ENCODE measurements around the gene PRKCSH. TPM values are rescaled to one million over a fixed set of nuclear protein-coding genes. Genes with fewer than 3 reads are reported as not detected.
"Not testable (repeated sequence)": the region's sequence is repeated elsewhere in the genome, so short reads cannot be mapped to it uniquely, and the experiment has no call there.

Gene PRKCSH
- polyA plus RNA-seq, 10 donors, result 136 to 229 (median 180) TPM

DNA sequence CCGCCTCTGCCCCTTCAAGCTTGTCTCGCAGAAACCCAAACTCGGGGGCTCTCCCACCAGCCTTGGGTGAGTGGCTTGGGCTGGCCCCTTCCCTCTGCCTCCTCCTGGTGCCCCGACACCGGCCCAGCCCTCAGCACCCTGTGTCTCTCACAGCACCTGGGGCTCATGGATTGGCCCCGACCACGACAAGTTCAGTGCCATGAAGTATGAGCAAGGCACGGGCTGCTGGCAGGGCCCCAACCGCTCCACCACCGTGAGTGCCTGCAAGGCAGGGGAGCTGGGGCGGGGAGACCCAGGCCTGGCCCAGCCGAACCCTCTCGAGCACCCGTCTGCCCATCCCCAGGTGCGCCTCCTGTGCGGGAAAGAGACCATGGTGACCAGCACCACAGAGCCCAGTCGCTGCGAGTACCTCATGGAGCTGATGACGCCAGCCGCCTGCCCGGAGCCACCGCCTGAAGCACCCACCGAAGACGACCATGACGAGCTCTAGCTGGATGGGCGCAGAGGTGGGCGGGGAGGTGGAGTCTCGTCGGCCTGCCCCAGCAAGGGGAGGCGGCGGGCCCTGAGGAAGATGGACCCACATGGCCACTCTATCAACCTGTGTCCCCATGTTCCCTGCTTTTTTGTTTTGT lies 13.6 kb downstream of the PRKCSH start:
- no peak for DNase-seq

DNA sequence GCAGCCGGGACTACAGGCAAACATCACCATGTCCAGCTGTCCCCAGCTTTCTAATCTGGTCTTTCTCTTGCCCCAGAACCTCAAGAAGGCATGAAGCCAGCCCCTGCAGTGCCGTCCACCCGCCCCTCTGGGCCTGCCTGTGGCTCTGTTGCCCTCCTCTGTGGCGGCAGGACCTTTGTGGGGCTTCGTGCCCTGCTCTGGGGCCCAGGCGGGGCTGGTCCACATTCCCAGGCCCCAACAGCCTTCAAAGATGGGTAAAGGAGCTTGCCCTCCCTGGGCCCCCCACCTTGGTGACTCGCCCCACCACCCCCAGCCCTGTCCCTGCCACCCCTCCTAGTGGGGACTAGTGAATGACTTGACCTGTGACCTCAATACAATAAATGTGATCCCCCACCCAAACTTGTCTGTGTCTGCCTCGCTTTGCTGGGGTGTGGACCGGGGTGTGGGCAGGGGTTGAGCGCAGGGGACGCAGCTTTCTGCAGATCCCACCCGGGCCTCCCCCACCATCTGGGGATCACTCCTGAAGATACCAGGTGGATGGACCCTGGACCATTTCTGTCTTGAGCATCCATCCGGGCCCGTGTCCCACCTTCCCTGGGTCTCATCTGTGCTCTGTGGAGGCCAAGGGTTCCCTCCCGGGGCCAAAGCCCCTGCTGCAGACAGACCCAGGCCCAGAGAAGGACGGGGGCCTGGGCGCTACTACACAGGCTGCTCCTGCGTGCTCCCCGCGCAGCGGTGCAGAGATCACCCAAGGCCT lies 15.3 kb downstream of the PRKCSH start:
- DNase-seq, result no peak

DNA sequence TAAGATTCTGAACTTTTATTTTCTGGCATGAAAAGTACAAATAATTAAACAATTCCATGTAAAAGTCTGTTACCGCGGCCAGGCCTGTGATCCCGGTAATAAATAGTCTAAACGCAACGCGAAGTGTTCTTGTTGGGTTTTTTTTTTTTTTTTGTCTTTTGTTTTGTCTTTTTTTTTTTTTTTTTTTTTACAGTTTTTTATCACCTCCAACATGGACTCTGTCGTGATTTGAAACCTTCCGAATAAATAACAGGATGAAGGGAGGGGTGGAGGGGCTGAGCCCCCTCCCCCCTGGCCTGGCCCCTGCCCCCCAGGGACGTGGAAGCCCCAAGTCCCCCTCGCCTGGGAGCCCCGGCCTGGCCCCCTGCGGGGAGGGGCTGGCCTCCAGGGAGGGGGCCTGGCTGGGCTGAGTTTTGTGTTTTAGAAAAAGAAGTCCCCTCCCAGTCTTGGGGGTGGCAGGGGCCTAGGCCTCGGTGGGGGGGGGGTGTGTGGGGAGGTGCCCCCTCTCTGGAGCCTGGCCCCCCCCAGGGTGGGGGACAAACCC lies 16.0 kb downstream of the PRKCSH start:
- DNase-seq, result no peak

DNA sequence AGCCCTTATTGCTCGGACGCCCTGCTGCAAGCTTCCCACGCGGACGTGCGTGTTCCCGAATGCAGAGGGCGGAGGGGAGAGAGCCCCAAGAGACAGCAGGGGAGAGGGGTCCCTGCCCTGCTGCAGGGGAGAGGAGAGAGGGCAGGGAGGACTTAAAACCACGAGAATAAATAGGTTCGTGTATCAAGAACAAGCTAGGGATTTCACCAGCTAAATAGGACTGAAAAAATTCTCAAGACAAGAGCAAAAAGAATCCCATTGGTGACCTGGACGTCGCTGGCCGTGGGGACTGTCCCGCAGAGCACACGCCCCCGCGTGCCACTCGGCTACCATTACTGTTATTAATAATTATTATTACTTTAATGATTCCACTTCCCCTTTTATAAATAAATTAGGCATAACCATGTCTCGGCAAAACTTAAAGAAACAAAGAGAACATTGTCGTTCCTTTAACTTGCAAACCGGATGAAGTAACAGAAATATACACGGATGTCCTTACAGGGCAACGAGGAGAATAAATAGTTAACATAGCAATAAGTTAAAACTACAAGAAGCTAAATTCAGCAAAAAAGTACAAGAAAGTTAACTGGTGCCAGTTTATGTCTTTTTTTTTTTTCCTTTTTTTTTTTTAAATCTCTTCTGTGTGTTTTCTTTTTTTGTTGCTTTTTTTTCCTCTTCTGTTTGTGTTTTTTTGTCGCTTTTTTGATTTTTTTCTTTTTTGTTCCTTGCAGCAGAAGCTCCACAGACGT lies 16.6 kb downstream of the PRKCSH start:
- peak in 1 of 3 donors; percentile 43 for DNase-seq

DNA sequence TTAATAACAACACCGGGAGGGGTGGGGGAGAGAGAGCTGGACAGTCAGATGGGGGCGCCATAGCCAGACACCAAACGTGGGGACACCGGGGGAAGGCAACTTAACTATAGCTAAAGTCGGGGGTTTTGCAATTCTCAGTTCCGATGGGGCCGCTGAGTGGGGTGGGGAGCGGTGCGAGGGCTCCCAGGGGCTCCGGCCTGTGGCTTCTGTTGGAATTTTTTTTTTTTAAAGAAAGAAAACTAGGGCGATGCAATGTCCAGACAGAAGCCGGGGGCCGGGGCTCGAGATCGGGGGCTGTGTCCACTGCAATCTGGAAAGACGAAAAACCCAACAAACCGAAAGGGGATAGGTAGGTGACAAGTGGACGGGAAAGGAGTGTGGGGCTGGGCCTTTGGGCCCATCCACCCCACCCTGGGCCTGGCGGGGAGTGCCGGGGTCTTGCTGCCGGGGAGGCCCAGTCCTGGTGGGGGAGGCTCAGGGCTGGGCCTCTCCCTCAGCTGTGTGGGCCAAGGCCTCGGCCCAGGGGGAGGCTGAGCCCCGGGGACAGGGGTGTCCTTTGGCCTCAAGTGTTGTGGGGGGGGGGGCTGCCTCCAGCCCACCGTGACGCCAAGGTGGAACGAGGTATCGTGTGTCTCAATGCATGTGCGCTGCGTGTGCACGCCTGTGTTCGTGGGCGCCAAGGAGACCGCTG lies 17.3 kb downstream of the PRKCSH start:
- DNase-seq, result no peak

DNA sequence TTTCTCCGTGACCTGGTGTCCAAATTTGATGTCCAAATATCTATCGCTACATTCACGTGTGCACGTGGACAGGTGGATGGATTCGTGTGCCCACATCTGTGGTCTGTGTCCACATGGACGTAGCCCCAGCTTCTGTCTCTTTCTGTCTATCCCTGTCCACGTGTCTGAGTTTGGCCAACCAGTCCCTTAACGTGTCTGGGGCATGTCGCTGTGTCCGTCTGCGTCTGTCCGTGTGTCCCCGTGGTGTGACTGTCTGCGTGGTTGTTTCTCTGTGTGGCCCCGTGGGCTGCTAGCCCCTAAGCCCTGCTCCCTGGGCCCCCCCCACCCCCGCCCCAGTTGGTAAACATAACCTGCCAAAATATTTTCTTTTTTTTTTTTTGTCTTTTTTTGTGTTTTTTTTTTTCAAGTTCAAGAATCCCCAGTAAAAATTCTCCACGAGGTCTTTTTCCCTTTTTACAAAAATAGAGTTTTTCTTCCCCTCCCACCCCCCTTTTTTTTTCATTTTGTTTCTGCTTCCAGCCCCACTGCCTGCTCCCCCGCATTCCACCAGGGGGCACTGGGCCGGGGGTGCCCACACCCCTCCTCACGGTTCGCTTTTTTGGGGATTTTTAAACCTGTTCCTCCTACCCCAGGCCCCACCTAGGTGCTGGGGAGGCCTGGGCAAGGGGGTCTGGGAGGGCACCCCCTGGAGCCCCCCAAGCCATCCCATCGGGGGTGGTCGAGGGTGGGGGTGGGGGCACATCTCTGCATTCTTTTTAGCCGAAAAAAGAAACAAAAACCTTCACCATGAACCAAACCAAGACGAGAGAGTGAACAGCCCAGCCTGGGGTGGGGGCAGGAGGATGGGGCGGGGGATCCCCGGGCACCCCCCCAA lies 18.3 kb downstream of the PRKCSH start:
- no peak for DNase-seq

DNA sequence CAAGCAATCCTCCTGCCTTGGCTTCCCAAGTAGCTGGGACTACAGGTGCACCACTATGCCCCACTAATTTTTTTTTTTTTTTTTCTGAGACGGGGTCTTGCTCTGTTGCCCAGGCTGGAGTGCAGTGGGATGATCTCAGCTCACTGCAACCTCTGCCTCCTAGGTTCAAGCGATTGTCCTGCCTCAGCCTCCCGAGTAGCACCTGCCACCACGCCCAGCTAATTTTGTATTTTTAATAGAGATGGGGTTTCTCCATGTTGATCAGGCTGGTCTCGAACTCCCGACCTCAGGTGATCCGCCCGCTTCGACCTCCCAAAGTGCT lies 19.8 kb downstream of the PRKCSH start:
- not testable (repeated sequence) for DNase-seq

DNA sequence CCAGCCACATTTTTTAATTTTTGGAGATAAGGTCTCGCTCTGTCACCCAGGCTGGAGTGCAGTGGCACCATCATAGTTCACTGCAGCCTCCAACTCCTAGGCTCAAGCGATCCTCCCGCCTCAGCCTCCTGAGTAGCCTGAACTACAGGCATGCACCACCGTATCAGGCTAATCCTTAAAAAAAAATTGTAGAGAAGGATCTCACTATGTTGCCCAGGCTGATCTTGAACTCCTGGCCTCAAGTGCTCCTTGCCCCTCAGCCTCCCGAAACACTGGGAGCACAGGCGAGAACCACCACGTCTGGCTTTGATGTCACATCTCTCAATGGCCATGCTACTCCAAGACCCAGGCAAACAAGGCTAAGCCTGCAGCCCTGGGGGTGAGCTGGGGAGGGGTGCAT lies 21.2 kb downstream of the PRKCSH start:
- no peak for DNase-seq

DNA sequence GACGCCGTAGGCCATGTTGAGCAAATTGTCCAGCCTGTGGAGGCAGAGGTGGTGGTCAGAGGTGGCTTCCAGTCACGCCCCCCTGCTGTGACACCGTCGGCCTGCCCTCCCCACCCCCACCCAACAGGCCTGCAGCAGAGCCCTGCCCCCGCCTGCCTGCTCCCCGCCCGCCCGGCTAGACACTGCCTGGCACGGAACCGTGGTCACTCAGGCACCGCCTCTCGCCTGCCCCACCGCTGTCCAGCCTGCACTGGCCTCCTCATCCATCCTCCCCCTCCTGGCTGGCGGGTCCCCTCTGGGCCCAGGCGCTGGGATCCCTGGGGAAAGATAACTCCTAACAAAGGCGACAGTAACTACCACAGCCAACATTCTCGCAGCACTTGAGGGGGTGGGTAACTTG lies 21.7 kb downstream of the PRKCSH start:
- DNase-seq, result no peak

DNA sequence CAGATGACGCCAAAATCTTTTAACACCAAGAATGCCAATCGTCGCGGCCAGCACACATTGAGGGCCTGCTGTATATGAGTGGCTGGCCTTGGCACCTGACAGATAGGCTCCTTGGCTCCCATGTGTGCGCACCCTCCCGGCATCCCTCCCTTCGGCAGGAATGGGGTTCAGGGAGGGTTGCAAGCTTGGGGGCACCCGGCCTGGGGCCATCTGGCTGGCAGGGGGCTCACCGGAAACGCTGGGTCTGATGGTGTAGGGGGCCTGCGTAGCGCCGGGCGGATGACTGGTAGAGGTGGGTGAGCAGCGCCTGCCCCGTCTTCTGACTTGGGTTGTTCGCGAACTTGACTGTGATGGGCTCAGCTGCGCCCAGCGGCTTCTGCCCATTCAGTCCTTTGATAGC lies 22.4 kb downstream of the PRKCSH start:
- DNase-seq, result no peak

DNA sequence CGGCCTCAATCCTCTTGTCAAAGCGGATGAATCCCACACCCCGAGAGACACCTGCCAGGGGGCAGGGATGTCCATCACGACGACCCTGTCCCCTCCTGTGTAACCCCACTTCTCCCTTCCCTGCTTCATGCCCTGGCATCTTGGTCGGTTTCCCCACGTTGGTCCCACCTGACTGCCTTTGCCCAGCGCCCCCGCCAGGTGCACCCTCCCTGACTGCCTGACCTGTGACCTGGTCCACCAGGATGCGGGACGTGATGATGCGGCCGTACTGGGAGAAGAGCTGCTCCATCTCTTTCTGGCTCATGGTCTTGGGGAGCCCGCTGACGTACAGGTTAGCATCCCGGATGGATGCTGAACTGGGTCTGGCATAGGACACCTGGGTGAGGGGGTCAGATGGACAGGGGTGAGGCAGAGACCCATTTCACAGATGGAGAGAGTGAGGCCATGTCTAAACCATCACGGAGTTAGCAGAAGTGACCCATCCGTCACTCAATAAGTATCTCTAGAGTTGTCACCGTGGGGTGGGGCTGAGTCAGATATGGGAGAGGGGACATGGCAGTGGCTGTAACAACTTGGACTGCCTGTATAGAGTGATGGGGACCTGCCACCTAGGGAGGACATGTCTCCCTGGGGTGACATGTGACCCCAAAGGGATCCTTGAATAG lies 22.9 kb downstream of the PRKCSH start:
- DNase-seq, result no peak

DNA sequence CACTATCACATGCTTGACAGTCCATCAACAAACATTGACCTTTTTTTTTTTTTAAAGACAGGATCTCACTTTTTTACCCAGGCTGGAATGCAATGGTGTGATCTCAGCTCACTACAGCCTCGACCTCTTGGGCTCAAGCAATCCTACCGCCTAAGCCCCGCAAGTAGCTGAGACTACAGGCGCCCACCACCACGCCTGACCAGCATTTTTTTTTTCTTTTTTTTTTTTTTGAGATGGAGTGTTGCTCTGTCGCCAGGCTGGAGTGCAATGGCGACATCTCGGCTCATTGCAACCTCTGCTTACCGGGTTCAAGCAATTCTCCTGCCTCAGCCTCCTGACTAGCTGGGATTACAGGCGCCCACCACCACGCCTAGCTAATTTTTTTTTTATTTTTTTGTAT lies 23.5 kb downstream of the PRKCSH start:
- DNase-seq, result not testable (repeated sequence)

DNA sequence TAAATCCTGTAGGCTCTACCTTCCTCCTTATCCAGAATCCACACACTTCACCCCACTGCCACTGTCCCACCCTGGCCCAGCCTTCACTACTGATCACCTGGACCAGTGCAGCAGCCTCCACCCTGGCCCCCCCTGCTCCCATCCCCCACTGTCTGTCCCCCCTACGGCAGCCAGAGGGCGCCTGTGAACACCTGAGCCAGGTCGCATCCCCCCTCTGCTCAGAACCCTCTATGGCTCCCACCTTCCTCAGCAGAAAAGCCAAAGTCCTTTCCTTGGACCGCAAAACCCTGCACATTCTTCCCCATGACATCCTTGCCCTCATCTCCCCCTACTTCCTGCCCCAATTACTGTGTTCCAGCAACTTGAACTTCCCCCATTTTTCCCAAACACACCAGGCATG lies 24.8 kb downstream of the PRKCSH start:
- no peak for DNase-seq

DNA sequence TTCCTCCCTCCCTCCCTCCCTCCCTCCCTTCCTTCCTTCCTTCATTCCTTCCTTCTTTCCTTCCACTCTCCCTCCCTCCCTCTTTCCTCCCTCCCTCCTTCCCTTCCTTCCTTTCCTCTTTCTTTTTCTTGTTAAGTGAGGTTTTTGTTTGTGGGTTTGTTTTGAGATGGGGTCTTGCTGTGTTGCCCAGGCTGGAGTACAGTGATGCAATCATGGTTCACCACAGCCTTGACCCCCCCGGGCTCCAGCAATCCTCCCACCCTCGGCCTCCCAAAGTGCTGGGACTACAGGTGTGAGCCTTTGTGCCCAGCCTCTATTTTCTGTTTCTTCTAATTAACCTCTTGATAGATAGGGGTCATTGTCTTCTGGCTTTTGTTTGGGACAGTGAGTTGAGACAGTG lies 26.0 kb downstream of the PRKCSH start:
- no peak for DNase-seq

DNA sequence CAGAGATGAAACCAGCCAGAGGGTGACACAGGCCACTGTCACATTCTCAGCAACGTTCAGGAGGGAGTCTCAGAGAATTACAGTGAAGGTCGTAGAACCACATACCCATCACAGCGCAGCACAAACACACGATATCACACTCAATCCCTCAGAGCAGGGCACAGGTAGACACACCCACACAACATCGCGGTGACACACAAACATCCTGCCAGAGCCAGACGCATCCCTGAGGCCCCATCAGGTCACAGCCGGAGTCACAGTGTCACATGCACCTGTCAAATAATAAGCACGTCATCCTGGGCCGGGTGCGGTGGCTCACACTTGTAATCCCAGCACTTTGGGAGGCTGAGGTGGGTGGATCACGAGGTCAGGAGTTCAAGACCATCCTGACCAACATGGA lies 28.0 kb downstream of the PRKCSH start:
- DNase-seq, result no peak

DNA sequence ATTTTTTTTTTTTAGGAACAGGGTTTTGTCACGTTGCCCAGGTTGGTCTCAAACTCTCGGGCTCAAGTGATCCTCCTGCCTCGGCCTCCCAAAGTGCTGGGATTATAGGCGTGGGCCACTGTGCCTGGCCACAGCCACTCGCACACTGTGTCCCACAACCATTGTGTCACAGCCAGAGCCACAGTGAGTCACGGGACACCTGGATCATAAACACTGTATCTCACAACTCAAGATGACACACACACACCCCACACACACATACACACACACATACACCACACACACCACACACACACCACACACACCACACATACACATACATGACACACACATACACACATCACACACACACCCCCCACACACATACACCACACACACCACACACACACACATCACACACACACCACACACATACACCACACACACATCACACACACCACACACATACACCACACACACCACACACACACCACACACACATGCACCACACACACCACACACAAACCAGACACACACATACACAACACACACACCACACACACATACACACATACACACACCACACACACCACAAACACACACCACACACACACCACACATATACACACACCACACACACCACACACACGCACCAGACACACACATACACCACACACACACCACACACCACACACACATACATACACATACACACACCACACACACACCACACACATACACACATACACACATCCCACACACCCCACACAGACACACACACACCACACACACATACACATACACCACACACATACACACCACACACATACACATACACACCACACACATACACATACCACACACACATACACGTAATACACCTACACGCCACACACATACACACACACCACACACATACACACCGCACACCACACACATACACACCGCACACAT lies 29.2 kb downstream of the PRKCSH start:
- DNase-seq, result no peak

DNA sequence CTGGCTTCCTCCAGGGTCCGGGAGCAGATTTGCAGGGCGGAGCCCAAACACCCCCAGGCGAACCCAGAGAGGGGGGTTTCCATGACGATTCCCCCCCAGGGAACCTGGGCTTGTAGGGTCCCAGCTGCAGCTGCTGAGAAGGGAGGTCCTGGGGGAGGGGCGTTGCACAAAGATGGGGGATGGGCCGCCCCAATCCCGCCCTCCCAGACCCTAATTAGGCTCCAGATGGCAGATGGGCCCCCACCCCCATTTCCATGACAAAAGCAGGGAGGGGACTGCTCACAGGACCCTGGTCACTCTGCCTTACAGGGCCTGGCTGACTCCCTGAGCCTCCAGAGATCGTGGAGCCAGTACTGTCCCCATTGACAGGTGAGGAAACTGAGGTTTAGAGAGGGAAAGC lies 30.2 kb downstream of the PRKCSH start:
- DNase-seq, result no peak

DNA sequence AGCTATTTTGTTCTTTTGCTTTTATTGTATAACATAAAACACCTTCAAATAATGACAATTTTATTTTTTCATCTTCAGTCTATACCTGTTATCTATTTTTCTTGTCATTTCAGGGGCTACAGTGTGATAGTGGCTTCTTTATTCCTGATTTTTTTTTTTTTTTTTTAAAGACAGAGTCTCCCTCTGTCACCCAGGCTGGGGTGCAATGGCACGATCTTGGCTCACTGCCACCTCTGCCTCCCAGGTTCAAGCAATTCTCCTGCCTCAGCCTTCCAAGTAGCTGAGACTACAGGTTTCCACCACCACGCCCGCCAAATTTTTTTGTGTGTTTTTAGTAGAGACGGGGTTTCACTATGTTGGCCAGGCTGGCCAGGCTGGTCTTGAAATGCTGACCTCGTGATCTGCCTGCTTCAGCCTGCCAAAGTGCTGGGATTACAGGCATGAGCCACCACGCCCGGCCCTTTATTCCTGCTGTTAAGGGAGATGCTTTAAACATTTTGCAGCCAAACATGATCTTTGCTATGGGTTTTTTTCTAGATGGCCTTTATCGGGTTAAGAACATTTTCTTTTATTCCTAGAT lies 32.9 kb downstream of the PRKCSH start:
- DNase-seq, result not testable (repeated sequence)

DNA sequence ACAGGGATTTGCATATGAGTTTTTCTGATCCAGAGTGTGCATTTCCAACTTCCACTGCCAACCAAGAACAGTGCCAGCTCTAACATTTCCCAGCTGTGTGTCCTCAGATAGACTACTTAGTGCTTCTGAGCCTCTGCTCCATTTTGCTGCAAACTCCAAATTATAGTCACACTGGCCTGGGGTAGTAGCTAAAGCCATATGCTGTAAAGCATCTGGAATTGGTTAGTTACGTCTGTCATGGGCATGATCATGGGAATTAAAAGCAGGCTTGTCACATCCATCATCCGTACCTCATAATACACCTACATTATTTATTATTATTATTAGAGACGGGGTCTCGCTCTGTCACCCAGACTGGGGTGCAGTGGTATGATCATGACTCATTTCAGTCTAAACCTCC lies 38.3 kb downstream of the PRKCSH start:
- DNase-seq, result no peak

All from muscle of back (tissue), 11 donors.